ENCODE measurements around the gene GSTT2B.
"Not testable (repeated sequence)": the region's sequence is repeated elsewhere in the genome, so short reads cannot be mapped to it uniquely, and the experiment has no call there.

GRCh38 chr22:23961084-23961771, at the start of gene GSTT2B:
- TF ChIP-seq CTCF (IDR thresholded peaks at IDR 0.05; ENCODE audit: poor library complexity); EZH2phosphoT487 (IDR thresholded peaks at IDR 0.05; ENCODE audit: low read depth, severe bottlenecking, unreplicated experiment): not testable (repeated sequence)

Measured in hepatocyte (in vitro differentiated cells).